WTC11 (cell line): ENCODE measurements around the gene OR1A2. TPM values are rescaled to one million over a fixed set of nuclear protein-coding genes. Genes with fewer than 3 reads are reported as not detected.
"Not testable (repeated sequence)": the region's sequence is repeated elsewhere in the genome, so short reads cannot be mapped to it uniquely, and the experiment has no call there.

Experiments
- ATAC-seq: fragments of 200-7000 bp; cut with Tn5 transposase; 2 replicates; pipeline ENCODE4 v1.10.0; 2021; ENCODE audit warnings: mild to moderate bottlenecking, moderate library complexity
- CTCF ChIA-PET: fragments of 300-600 bp; sonication (Branson Sonifier 250); formaldehyde crosslinking; loops from one replicate; lab custom pipeline; 2021; ENCODE audit warnings: antibody characterized with exemption; lab: Charles Lee
- POLR2A ChIA-PET: fragments of 350-600 bp; sonication (Branson Sonifier 250); formaldehyde crosslinking; loops from one replicate; lab custom pipeline; 2021; ENCODE audit warnings: antibody characterized with exemption; lab: Charles Lee
- DNase-seq: peaks from one replicate; pipeline ENCODE4 v3.0.0; 2021; ENCODE audit warnings: low spot score
- H3K27ac Mint-ChIP-seq: 2 replicates; pipeline ENCODE4 v1.8.0; 2021; ENCODE audit warnings: mixed read lengths
- H3K27me3 Mint-ChIP-seq: 2 replicates; pipeline ENCODE4 v1.8.0; 2021; ENCODE audit warnings: low read depth, mild to moderate bottlenecking, moderate library complexity, mixed read lengths
- H3K36me3 Mint-ChIP-seq: 2 replicates; pipeline ENCODE4 v1.8.0; 2021; ENCODE audit warnings: mixed read lengths
- H3K4me1 Mint-ChIP-seq: 2 replicates; pipeline ENCODE4 v1.8.0; 2022; ENCODE audit warnings: mixed read lengths
- H3K4me3 Mint-ChIP-seq: 2 replicates; pipeline ENCODE4 v1.8.0; 2021; ENCODE audit warnings: mild to moderate bottlenecking, moderate library complexity, mixed read lengths
- H3K9me3 Mint-ChIP-seq: 2 replicates; pipeline ENCODE4 v1.8.0; 2021; ENCODE audit warnings: mixed read lengths
- FOXJ3 ChIP-seq: sonication (generic); formaldehyde crosslinking; IDR thresholded peaks from 2 replicates; pipeline ENCODE4 v1.9.0; 2021; ENCODE audit warnings: missing genetic modification reagents, mild to moderate bottlenecking, borderline replicate concordance
- TP53 ChIP-seq: sonication (generic); formaldehyde crosslinking; IDR thresholded peaks from 2 replicates; pipeline ENCODE4 v1.8.1; 2023; ENCODE audit warnings: mild to moderate bottlenecking, missing genetic modification reagents
- total RNA-seq: library from RNA; stranded (reverse); gene quantifications from 3 replicates; pipeline ENCODE4 v1.2.3, GENCODE V29; 2021
- TF ChIP-seq, protein P1 (sequence below): fragments of 250-450 bp; sonication (Bioruptor Pico); IDR thresholded peaks from 2 replicates; pipeline ENCODE4 v1.9.0; 2021; ENCODE audit warnings: mild to moderate bottlenecking

Gene OR1A2
- total RNA-seq, 1 experiment from 2014 or later: not detected

- TF ChIP-seq, protein P1, sequence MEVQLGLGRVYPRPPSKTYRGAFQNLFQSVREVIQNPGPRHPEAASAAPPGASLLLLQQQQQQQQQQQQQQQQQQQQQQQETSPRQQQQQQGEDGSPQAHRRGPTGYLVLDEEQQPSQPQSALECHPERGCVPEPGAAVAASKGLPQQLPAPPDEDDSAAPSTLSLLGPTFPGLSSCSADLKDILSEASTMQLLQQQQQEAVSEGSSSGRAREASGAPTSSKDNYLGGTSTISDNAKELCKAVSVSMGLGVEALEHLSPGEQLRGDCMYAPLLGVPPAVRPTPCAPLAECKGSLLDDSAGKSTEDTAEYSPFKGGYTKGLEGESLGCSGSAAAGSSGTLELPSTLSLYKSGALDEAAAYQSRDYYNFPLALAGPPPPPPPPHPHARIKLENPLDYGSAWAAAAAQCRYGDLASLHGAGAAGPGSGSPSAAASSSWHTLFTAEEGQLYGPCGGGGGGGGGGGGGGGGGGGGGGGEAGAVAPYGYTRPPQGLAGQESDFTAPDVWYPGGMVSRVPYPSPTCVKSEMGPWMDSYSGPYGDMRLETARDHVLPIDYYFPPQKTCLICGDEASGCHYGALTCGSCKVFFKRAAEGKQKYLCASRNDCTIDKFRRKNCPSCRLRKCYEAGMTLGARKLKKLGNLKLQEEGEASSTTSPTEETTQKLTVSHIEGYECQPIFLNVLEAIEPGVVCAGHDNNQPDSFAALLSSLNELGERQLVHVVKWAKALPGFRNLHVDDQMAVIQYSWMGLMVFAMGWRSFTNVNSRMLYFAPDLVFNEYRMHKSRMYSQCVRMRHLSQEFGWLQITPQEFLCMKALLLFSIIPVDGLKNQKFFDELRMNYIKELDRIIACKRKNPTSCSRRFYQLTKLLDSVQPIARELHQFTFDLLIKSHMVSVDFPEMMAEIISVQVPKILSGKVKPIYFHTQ (CRISPR knock-in tag): no peak
- TF ChIP-seq FOXJ3 (no peak), TP53 (CRISPR knock-in tag) (no peak)
Observed at GRCh38 chr17:3222505-3222904, 25.2 kb downstream of the OR1A2 start (continued).

DNA sequence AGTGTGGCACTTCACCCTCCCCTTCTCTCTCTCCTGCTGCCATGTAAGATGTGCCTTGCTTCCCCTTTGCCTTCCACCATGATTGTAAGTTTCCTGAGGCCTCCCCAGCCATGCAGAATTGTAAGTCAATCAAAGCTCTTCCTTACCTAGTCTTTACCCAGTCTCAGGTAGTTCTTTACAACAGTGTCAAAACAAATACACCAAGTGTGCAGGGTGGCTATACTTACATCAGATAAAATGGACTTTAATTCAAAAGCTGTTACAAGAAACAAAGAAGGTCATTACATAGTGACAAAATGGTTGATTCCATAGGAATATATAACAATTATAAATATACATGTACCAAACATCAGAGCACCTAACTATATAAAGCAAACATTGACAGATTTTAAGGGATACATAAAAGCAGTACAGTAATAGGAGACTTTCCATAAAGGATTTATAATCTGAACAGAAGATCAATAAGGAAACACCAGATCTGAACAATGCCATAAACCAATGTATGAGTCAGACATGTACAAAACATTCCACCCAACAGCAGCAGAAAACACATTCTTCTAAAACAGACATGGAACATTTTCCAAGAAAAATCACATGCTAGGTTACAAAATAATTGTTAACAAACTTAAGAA, 27.5 kb downstream of the OR1A2 start:
- H3K27me3 Mint-ChIP-seq, ATAC-seq, POLR2A ChIA-PET, H3K36me3 Mint-ChIP-seq, H3K4me1 Mint-ChIP-seq, H3K27ac Mint-ChIP-seq, CTCF ChIA-PET, H3K4me3 Mint-ChIP-seq, DNase-seq: not testable (repeated sequence)
- peaks cover 24% of the 10 kb centered on the region for H3K9me3 Mint-ChIP-seq

- H3K4me3 Mint-ChIP-seq, H3K27ac Mint-ChIP-seq, CTCF ChIA-PET, H3K4me1 Mint-ChIP-seq, ATAC-seq, H3K9me3 Mint-ChIP-seq, POLR2A ChIA-PET, H3K27me3 Mint-ChIP-seq, DNase-seq, H3K36me3 Mint-ChIP-seq: not testable (repeated sequence)
Observed at GRCh38 chr17:3232300-3232699, 35.0 kb downstream of the OR1A2 start.

- H3K4me3 Mint-ChIP-seq, H3K27me3 Mint-ChIP-seq, POLR2A ChIA-PET, ATAC-seq, H3K4me1 Mint-ChIP-seq, H3K36me3 Mint-ChIP-seq, CTCF ChIA-PET, H3K9me3 Mint-ChIP-seq, H3K27ac Mint-ChIP-seq, DNase-seq: not testable (repeated sequence)
Observed at GRCh38 chr17:3238685-3239084, 41.4 kb downstream of the OR1A2 start.

GRCh38 chr17:3241044-3241443, 43.7 kb downstream of the OR1A2 start:
- POLR2A ChIA-PET, CTCF ChIA-PET, H3K4me3 Mint-ChIP-seq: not testable (repeated sequence)

GRCh38 chr17:3244841-3245240, 47.5 kb downstream of the OR1A2 start:
- DNase-seq, CTCF ChIA-PET, H3K27ac Mint-ChIP-seq, POLR2A ChIA-PET, ATAC-seq, H3K4me3 Mint-ChIP-seq, H3K9me3 Mint-ChIP-seq, H3K36me3 Mint-ChIP-seq, H3K27me3 Mint-ChIP-seq, H3K4me1 Mint-ChIP-seq: not testable (repeated sequence)

More at GRCh38 chr17:3241044-3241443, 43.7 kb downstream of the OR1A2 start:
- not testable (repeated sequence) for H3K36me3 Mint-ChIP-seq, ATAC-seq, H3K27ac Mint-ChIP-seq, H3K27me3 Mint-ChIP-seq, DNase-seq, H3K9me3 Mint-ChIP-seq, H3K4me1 Mint-ChIP-seq

Other genes starting within 250 kb of the OR1A2 start
- not detected in 3 replicates for gene OR1D5, start 133.9 kb upstream of the OR1A2 start, total RNA-seq
- gene OR1D2, start 93.1 kb upstream of the OR1A2 start, total RNA-seq: not detected in 3 replicates
- gene OR1G1, start 70.0 kb upstream of the OR1A2 start, total RNA-seq: not detected in 3 replicates
- gene OR1A1, start 10.1 kb downstream of the OR1A2 start, total RNA-seq: not detected in 3 replicates
- gene OR3A1, start 100.8 kb downstream of the OR1A2 start, total RNA-seq: not detected in 3 replicates
- gene OR3A2, start 188.8 kb downstream of the OR1A2 start, total RNA-seq: not detected in 3 replicates
- not detected in 3 replicates for gene OR1E1, start 200.9 kb downstream of the OR1A2 start, total RNA-seq
- not detected in 3 replicates for gene OR3A3, start 213.9 kb downstream of the OR1A2 start, total RNA-seq
- not detected in 3 replicates for gene OR1E2, start 236.3 kb downstream of the OR1A2 start, total RNA-seq